Measurements from ENCODE around the gene OXSR1.

- TF ChIP-seq SRY (CRISPR knock-in tag; IDR thresholded peaks at IDR 0.05) (no peak), MAFK (conservative IDR thresholded peaks at IDR 0.05 in 1 of 2, IDR thresholded peaks at IDR 0.05 in 1 of 2; ENCODE audit: low read length in 2 of 2) (no peak), NONO (IDR thresholded peaks at IDR 0.05) (no peak), NONO (CRISPR knock-in tag; conservative IDR thresholded peaks at IDR 0.05) (no peak), CBX1 (IDR thresholded peaks at IDR 0.05; ENCODE audit: low read depth) (no peak), KAT7 (CRISPR knock-in tag; IDR thresholded peaks at IDR 0.05; ENCODE audit: borderline replicate concordance) (no peak), ZNF737 (CRISPR knock-in tag; IDR thresholded peaks at IDR 0.05; ENCODE audit: borderline replicate concordance) (no peak), RBFOX2 (IDR thresholded peaks at IDR 0.05; ENCODE audit: low read depth, low read length) (no peak), PITX1 (CRISPR knock-in tag; IDR thresholded peaks at IDR 0.05) (no peak), ZNF496 (CRISPR knock-in tag; IDR thresholded peaks at IDR 0.05; ENCODE audit: insufficient replicate concordance) (no peak), CTCF (CRISPR knock-in tag; IDR thresholded peaks at IDR 0.05) (no peak), ZNF549 (CRISPR knock-in tag; IDR thresholded peaks at IDR 0.05) (no peak), ZNF652 (CRISPR knock-in tag; IDR thresholded peaks at IDR 0.05; ENCODE audit: borderline replicate concordance, low read depth) (no peak), HHEX (CRISPR knock-in tag; IDR thresholded peaks at IDR 0.05) (no peak), POLR2A (IDR thresholded peaks at IDR 0.05; ENCODE audit: insufficient read depth in 1 of 2, low read depth in 2 of 2, low read length in 2 of 2) (no peak)
These were observed 8.2 kb upstream of the OXSR1 start for GRCh38 chr3:38157117-38157516.
